BE2C (cell line): Measurements from ENCODE around the gene KCP.

Experiments
- DNase-seq: peaks from one replicate; pipeline ENCODE4 v3.0.0-alpha.2; 2020
- H3K27me3 ChIP-seq: fragments of 250-450 bp; sonication (Bioruptor Pico); 2 replicates; pipeline ENCODE4 v1.5.1; 2020; ENCODE audit warnings: mild to moderate bottlenecking
- H3K36me3 ChIP-seq: fragments of 250-450 bp; sonication (Bioruptor Pico); 2 replicates; pipeline ENCODE4 v1.5.1; 2020; ENCODE audit warnings: mild to moderate bottlenecking
- H3K4me1 ChIP-seq: fragments of 250-450 bp; sonication (Bioruptor Pico); 2 replicates; pipeline ENCODE4 v1.5.1; 2020
- H3K4me3 ChIP-seq: 2 replicates; pipeline ENCODE4 v1.5.1; 2011; ENCODE audit warnings: low read depth, low read length
- H3K9me3 ChIP-seq: fragments of 250-450 bp; sonication (Bioruptor Pico); 2 replicates; pipeline ENCODE4 v1.5.1; 2020
- CTCF ChIP-seq: IDR thresholded peaks from 2 replicates; pipeline ENCODE4 v1.5.1; 2012; ENCODE audit warnings: mild to moderate bottlenecking, low read depth, low read length

The KCP gene

GRCh38 chr7:128909625-128910568 lies 612 bp downstream of the KCP start:
- no peaks in the 10 kb centered on the region for H3K9me3 ChIP-seq
- peak; percentile 84 for DNase-seq
- H3K4me3 ChIP-seq = peak overlapping the region; percentile 58
- H3K36me3 ChIP-seq = no peaks in the 10 kb centered on the region
- no peak for TF ChIP-seq CTCF
- peaks cover 10% of the 10 kb centered on the region for H3K4me1 ChIP-seq
- H3K27me3 ChIP-seq = no peaks in the 10 kb centered on the region

GRCh38 chr7:128908750-128909624 lies 1.5 kb downstream of the KCP start:
- H3K36me3 ChIP-seq = no peaks in the 10 kb centered on the region
- no peaks in the 10 kb centered on the region for H3K9me3 ChIP-seq
- H3K4me1 ChIP-seq = peaks cover 10% of the 10 kb centered on the region
- peak overlapping the region; percentile 58 for H3K4me3 ChIP-seq
- no peak for DNase-seq
- no peak for TF ChIP-seq CTCF
- H3K27me3 ChIP-seq = no peaks in the 10 kb centered on the region

GRCh38 chr7:128906766-128907559 lies 3.5 kb downstream of the KCP start:
- Histone ChIP-seq H3K4me3 (no peak overlapping the region), H3K36me3 (no peaks in the 10 kb centered on the region), H3K4me1 (peaks cover 10% of the 10 kb centered on the region), H3K9me3 (no peaks in the 10 kb centered on the region), H3K27me3 (no peaks in the 10 kb centered on the region)
- DNase-seq = no peak
- no peak for TF ChIP-seq CTCF

- H3K27me3 ChIP-seq = no peaks in the 10 kb centered on the region
- no peak for DNase-seq
- H3K4me3 ChIP-seq = no peak overlapping the region
- H3K36me3 ChIP-seq = no peaks in the 10 kb centered on the region
- H3K4me1 ChIP-seq = peaks cover 6% of the 10 kb centered on the region
- no peak for TF ChIP-seq CTCF
- no peaks in the 10 kb centered on the region for H3K9me3 ChIP-seq
These were observed 4.3 kb downstream of the KCP start for GRCh38 chr7:128906001-128906765.

- Histone ChIP-seq H3K4me1 (peaks cover 6% of the 10 kb centered on the region), H3K9me3 (no peaks in the 10 kb centered on the region), H3K4me3 (0 out of 2 replicates have a peak overlapping the region, but pooled peaks have one; percentile 2), H3K27me3 (no peaks in the 10 kb centered on the region), H3K36me3 (no peaks in the 10 kb centered on the region)
- peak; percentile 73 for TF ChIP-seq CTCF
- DNase-seq = no peak
These were observed 5.9 kb downstream of the KCP start for GRCh38 chr7:128904381-128905197.
